GM21390 (cell line): ENCODE results near the gene FARP1.

Source experiments
- ATAC-seq: cut with Tn5 transposase; IDR thresholded peaks from one replicate; pipeline ENCODE4 v1.9.1; 2021; ENCODE audit not compliant: unreplicated experiment

The FARP1 gene

DNA sequence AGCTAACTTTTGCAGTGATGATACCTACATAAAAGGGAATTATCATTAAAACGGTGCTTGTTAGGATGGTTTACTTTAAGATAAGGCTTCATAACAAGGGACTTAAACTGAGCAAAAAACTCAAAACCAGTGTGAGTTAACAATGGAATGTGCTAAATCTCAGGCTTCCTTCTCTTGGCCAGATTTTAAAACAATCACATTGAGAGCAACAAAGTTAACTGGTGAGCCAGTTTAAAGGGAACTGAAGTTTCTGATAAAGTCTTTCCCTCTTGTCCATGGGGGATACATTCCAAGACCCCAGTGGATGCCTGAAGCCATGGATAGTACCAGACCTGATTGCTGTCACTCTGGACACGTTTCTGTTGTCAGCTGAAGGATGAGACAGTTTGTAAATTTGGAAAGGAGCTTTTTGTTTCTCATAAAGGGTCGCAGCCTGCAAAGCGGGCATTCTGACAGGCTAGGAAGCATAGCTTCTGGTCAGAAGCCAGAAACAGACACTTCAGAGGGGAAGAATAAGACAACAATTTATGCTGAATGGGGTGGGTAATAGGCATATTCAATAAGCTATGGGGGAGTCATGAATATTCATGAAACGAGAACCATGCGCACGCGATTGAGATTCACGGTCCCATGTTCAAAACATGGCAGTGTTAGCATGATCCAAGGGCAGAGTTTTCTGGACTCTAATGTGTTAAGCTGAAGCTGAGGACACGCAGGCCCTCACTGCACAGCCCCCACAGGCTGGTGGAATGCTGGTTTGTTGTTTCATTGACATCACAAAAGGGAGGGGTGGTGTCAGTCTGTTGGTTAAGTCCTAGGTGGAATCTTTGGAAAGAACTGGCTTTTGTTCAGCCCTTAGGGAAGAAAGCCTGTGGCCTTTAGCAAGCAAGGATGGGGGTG lies 184.7 kb downstream of the FARP1 start:
- no peak for ATAC-seq

GRCh38 chr13:98328511-98328910 lies 185.6 kb downstream of the FARP1 start:
- ATAC-seq: no peak

DNA sequence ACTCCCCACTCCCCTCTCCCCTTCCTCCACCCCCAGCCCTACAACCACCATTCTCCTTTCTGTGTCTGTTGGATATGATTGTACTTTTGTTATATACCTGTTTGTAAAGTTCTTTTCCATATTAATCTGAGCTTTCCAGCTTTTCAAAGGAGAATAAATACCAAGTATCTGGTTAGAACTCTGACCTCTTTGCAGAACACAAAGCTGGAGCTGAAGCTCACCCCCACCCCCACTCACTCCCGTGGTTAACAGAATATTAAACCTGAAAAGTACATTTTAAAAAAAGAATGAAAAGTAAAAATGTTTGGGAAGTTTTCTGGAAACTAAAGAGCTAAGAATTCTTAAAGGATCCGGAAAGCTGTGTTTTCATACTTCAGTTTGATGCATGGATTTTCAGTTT lies 189.3 kb downstream of the FARP1 start:
- no peak for ATAC-seq

- no peak for ATAC-seq
These were observed 189.8 kb downstream of the FARP1 start for GRCh38 chr13:98332691-98333090.

DNA sequence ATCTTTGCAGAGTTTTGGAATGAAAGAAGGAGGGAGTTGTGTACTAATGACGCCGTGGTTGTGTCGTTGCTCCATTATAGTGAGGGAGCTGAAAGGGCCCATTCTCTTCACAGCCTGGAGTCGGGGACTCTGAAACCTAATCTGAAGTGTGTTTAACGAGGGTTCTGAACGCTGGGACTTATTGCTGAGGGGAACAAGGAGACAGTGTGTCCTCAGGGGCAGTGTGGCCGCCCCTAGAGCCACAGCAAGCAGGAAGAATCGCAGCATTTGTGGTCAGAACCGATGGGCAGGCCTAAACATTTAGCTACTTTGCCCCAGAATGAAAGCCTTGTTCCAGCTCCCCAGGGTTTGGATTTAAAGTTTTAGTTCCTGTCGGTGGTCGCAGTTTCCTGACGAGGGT lies 190.6 kb downstream of the FARP1 start:
- no peak for ATAC-seq

- ATAC-seq: no peak
These were observed 191.8 kb downstream of the FARP1 start for GRCh38 chr13:98334620-98335205.

GRCh38 chr13:98335721-98336120 lies 192.8 kb downstream of the FARP1 start:
- no peak for ATAC-seq

GRCh38 chr13:98338310-98338709 lies 195.4 kb downstream of the FARP1 start:
- no peak for ATAC-seq

- no peak for ATAC-seq
These were observed 197.0 kb downstream of the FARP1 start for GRCh38 chr13:98339684-98340425.

GRCh38 chr13:98342953-98343352 lies 200.1 kb downstream of the FARP1 start:
- no peak for ATAC-seq

- no peak for ATAC-seq
These were observed 200.6 kb downstream of the FARP1 start for GRCh38 chr13:98343461-98343860.

DNA sequence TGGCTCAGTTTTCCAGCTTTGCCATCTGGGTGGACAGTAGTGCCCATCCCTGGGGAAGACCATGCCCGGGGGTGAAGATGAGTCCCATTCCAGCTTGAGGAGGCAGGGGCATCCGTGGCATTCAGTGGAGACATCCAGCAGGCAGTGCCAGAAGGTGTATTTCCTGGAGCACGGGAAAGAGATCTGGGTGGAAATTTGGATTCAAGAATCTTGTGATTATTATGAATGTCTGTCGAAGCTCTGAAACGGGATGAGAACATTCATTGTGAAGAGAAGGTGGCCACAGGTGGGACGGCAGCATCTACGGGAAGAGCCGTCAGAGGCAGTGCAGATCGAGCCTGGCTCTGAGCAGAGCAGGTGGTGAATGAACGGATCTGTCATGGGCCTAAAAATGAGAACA lies 201.5 kb downstream of the FARP1 start:
- ATAC-seq: no peak

GRCh38 chr13:98345107-98345935 lies 202.4 kb downstream of the FARP1 start:
- ATAC-seq: no peak

GRCh38 chr13:98346904-98347636 lies 204.2 kb downstream of the FARP1 start:
- no peak for ATAC-seq

- no peak for ATAC-seq
These were observed 204.9 kb downstream of the FARP1 start for GRCh38 chr13:98347756-98348155.

- no peak for ATAC-seq
These were observed 205.7 kb downstream of the FARP1 start for GRCh38 chr13:98348466-98349200.

DNA sequence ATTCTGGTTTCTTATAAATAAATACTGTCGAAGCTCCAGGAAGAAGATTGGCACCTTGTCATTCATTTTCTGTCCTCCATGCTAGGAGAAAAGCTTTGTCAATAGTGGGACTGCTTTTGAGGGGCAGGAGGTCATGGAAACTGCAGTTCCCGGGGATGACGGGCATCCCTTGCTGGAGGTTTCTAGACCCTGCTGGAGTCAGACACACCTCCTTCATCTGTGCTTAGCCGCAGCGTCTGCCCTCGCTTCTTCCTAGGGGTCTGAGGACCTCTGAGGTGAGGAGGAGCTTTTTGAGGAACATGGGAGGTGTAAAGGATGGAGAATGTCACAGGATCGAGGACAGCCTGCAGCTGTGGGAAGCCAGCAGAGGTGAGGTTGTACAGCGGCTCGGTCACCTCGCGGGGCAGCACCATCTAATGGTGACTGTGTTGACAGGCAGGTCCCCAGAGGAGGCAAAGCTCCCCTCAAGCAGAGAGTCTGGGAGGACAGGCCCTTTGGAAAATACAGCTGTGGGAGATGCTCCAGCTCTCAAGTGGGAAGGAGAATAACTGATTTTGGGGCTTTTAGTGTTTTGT lies 206.9 kb downstream of the FARP1 start:
- ATAC-seq: no peak

DNA sequence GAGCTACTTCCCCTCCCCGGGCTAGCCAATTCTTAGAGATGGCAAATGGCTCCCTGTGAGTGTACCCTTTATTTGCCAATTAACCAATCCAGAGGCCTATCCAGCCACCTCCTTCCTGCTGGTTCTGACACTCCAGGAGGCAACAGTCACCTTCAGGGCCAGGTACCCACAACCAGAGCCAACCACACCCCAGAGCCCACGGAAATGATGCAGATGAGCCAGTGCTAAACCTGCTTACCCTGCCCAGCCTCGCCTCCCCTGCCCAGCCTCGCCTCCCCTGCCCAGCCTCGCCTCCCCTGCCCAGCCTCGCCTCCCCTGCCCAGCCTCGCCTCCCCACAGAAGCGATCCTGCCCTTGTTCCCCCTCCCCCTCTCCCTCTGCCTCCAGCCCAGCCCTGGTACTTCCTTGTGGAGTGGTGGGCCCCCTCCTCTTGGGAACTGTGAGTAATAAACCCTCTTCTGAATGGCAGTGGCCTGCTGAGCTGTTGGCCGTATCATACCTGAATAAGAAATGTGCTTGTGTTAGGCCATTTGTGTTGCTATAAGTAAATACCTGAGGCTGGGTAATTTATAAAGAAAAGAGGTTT lies 207.9 kb downstream of the FARP1 start:
- ATAC-seq: no peak

- no peak for ATAC-seq
These were observed 208.7 kb downstream of the FARP1 start for GRCh38 chr13:98351636-98352035.
